Suppressor macrophage (primary cell): ENCODE measurements around the gene RAB11FIP5.

ENCODE experiments used
- DNase-seq, 4 experiments: peaks; one replicate each; pipeline ENCODE4 v3.0.0-alpha.2; 2020 to 2022

The RAB11FIP5 gene

DNA sequence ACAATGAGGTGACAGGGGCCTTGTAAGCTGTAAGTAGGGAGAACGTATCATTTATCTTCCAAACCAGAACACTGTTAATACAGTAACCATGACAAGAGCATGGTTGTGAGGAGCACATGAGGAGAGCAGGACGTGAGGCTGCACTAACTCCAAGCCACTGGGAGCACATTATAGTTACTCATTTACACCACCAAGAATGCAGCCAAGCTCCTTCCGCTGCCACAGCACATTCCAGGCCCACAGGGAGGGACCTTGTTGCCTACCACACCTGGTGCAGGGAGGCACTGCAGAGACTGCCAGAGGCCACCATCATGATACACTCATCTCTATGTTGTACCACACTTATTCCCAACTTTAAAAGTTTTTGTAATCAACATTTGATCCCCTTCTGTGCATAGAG lies 27.8 kb downstream of the RAB11FIP5 start:
- DNase-seq = no peak

DNA sequence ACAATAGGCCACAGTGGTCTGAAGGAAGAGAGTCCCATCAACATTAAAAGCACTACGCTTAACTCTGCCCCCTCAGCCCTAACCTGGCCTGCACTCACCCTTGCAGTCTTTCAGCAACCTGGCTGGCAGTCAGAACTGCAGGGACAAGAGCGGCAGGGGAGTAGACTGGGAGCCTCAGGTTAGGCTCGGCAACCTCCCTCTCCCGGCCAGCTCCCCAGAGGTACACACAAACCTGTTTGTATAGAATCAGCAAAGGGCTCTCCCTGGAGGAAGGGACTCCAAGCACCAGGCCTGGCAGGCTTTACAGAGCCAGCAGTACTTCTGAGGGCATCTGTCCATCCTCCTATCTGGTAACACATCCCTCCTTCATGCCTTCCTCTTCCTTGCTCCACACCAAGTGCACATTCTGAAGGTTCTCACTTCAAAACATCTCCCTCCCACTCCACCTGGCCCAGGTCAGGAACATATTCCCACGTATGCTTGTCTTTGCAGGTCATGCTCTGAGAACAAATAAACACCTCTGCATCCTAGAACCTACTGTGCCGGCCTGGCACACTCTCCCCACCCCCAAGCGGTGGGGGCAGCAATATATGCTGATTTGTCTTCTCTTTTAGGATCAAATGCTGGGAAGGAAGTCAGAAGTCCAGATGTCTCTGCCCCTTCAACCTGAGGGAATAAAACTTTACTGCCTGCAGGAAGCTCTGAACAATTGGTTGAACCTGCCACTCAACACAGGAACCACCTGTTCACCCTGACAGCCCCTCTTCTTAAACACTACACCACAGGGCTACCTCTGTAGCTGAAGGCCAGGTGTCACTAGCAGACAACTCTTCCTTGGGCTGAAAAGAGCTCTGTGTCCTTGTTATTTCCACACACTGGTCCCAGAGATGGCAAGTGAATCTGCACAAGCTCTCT lies 28.6 kb downstream of the RAB11FIP5 start:
- no peak for DNase-seq

DNA sequence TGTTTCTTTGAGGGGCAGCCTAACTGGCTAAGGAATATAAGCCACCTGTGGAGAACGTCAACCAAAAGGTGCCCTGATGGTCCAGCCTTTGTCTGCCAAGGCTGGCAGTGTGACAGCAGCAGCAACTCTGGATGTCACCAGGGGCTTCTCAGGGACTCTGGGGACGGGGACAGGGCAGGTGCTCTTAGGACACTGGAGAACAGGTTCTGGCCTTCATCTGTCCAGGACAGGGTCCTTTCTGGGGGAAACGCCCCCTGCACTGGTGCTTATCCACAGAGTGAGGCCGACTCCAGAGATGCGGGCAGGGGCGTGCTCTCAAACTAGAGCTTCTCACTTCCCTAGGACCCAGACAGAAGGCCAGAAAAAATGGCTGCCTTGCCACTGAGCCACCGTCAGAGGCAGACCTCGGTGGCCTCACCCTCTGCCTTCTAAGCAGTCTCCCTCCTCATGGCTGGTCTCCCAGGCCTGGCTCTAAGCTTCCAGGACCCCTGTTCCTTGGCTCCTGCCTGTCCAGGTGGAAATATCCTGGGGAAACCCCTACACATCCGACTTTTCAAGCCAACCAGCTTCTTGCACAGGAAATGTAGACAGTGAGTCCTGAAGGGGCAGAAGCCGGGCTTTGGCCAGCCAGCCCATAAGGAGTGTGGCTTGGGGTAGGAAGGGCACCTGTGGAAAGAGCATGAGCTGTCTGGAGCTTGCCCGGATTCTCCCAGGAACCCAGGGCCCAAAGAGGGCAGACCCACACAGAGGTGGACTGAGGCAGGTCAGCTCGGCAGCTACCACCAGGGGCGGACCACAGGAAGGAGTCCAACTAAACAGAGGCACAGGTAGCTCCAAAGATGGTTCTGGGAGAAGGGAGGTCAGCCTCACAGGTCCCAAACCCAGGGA lies 30.0 kb downstream of the RAB11FIP5 start:
- no peak for DNase-seq

DNA sequence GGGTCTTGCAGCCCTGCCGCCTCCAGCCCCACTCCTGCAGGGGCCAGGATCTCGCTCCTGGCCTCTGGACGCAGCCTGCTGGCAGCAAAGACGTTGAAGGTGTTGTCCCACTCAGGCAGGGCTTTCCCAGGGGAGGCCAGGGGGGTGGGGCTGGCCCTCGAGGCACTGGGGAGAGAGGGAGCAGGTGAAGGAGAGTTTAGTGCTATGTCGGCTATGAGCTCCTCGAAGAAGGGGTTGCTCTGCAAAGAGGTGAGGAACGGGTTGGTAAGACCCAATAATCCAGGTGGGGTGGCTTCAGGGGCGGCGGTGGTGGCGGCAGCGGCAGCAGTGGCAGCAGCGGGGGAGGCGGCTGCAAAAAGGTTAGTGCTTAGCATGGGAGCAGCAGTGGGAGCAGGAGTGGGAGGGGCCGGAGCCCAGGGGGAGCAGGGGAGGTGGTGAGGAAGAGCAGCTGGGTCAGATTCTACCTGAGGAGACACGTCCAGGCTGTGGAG lies 31.5 kb downstream of the RAB11FIP5 start:
- no peak for DNase-seq

DNA sequence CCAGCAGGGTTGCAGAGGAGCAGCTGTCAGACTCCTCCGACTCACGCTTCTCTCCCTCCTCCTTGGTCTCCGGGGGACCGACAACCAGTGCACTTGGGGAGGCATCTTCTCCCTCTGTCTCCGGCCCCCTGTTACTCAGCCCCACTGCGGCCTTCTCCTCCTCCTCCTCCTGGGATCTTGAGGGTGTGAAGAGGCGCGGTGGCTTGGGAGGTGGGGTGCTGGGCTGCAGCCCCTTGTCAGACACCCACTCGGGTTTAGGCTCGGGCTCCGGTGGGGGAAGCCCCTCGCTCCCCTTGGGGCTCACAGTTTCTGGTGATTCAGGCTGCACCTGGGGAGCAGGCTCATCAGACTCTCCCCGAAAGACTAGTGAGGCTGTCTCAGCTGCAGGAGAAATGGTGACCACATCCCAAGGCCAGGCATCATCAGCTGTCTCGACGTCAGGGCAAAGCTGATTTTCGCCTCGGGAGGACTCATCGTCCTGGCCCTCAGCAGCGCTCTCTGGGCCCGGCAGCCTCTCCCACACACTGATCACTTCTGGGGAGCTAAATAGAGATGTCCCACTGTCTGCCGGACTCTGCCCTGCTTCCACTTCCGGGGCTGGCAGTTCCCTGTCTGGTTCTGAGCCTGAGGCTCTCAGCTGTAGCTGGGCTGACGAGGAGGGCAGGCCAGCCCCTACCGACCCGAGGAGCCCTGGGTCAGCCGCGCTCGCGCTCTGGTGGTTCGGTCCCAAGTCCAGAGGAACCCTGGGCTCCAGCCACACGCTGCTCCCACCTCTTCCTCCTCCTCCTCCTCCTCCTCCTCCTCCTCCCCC lies 32.2 kb downstream of the RAB11FIP5 start:
- DNase-seq = no peak

DNA sequence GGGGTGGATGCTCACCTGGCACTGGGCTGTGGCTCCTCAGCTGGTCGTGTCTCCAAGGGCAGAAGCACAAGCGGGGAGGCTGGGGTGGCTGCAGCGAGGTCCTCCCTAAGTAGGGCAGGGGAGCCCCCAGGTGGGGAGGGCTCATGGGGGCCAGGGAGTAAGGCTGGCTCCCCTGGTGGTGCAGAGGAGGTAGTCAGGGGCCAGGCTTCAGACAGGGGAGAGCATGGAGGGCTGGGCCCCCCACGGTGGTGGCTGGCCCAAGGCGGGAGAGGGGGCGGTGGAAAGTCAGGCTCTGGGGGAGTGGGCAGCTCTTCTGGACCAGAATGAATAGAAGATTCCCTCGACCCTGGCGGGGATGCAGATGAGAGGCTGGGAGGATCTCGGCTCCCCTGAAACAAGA lies 33.1 kb downstream of the RAB11FIP5 start:
- no peak for DNase-seq

DNA sequence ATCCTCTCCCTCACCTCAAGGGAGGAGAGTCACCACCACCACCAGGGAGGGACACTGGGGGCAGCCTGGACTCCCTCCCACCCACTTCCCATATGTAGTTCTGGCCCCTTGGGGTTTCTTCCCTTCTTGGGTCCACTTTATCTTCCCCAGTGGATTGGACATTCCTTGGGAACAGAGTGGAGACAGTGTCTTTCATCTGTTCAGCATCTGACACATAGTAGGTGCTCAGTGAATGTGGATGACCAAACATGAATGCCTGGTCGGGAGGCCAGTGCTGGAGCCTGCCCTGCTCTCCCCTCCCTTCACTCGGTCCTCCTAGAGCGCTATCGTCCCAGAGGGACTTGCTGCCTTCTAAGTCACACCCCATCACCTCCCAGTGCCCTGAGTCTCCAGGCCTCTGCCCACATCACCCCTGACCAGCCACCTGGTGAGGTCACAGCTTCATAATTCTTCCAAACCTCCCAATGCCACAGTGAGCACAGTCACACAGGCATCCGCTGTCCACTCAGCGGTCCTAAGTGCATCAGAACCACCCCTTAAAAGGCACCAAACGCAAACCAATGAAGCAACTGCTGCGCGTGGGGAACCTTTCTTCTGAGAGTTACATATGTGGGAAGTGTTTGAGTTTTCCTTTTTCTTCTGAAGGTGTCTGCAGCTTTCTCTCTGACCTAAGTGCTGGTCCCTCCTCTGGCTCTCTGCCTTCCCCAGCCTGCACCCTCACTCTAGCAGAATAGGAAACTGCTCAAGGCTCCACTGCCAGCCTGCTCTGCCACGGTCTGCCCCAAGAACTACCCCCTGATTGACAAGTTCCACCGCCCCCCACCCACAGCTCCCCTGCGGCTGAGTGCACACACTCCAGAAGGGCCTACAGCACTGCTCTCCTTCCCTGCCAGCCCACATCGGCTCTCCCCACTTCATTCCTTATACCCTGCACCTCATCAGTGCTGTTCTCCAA lies 34.0 kb downstream of the RAB11FIP5 start:
- DNase-seq = no peak

DNA sequence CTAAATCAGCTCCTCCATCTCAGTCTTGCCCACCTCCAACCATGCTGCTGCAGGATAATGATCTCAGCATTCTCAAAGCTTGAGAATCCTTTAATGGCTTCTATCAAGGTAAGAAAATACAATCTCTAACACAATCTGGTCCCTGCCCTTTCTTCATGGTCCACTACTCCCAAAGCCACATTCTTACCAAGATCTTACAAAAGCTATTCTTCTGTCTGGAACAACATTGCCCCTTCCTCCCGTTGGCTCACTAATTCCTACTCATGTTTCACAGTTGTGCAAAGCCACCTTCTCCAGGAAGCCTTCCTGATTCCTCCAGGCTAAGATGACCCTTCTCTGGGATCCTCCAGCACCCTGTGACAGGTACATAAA lies 35.3 kb downstream of the RAB11FIP5 start:
- no peak for DNase-seq

DNA sequence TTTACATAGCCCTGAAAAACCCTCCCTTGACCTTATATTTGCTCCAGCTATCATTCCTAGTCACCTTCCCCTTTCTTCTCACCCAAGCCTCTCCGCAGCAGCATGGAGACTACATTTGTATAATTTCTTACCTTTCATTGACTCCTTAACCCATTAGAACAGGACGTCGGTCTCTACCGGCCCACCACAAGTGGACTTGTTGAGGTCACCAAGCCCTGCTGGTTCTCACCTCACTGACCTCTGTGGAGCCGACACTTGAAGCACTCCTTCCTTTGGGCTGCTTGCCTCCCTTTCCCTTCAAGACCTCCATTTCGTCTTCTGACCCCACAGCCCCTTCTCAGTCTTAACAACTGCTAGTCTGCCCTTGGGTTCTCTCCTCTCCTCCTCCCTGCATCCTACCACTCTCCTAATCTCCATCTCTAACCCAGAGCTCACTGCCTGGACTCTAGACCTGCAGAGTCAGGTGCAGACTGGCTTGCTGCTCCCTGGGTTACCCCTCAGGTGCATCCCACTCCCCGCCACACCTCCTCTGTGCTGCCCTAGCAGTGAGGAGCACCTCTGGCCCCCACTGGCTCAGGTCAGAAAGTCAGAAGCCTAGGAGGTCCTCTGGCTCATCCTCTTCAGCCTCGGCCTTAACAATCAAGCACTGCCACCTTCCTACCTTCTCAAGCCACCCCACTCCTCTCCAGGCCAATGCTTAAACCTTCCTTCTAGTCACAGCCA lies 35.9 kb downstream of the RAB11FIP5 start:
- no peak for DNase-seq

DNA sequence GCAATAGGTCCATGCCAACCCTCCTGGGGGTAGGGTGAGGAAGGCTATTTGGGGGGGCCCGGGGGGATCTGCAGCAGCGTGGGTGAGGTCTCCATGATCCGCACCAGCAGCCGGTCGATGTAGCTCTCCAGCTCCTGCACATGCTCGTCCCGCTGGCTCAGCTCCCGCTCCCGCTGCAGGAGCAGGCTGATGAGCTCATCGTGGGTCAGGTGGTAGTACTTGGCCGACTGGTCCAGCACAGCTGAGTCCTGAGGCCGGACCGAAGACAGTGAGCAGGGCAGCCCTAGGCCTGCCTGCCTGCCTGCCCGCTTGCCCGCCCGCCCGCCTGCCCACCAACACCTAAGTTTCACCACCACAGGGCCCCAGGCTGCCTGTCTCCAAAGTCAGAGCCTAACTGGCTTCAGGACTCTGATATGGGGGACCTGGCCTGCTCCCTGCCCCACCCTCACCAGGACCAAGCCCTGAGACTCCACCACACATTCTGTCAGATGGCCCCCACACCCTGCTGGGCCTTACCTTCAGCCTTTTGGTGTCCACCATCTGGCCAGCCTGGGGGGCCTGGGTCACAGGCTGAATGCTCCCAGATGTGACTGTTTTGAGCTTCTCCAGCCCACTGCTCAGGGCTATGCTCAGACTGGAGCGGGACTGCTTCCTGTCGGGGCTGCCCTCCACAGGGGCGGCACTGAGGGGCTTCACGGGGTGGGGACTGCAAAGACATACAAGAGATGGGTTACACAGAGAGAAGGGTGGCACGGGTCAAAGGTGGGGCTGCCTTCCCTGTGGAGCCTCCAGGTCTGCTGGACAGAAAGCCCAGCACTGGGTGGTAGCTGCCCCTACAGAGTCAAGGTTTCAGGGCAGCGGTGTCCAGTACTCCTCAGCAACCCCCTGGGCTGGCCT lies 37.0 kb downstream of the RAB11FIP5 start:
- DNase-seq = no peak

DNA sequence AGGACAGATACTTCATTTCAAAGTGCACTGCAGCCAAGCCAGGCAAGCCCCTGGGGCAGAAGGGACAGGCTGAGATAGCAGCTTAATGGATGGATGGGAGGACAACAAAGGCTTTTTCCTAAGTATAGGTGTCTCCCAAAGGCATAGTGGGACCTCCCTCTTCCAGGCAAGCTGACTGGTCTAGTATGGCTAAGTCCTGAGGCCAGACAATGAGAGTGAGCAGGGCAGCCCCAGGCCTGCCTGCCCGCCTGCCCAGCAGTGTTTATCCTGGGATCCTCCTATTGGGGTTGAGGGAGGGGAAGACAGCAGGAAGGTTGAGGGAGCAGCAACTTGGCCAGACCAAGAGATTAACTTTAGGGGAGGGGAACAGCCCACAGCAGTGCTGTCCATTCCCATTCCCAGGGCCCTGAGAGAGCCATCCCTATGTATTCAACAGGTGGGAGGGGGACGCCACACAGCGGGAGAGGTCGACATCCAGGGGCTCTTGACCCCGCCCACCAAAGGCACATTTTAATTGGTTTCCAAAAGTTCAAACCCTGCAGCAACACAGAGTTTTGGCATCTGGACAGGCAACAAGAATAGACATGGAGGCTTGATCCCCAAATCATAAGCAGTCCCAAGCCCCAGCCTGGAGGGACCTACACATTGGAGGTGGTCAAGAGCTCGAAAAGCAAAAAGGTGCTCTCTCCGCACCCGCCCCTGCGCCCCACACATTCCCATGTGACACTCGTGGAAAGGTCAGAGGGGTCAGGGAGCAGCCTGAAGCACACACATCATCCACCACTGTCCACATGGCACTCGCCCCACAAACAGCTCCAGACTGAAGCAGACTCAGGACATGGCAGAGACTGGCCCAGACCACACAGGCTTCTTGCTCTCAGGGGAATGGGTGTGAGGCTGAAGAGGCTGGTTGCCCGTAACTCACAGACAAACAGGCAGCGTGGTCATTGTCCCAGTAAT lies 38.4 kb downstream of the RAB11FIP5 start:
- DNase-seq = no peak

DNA sequence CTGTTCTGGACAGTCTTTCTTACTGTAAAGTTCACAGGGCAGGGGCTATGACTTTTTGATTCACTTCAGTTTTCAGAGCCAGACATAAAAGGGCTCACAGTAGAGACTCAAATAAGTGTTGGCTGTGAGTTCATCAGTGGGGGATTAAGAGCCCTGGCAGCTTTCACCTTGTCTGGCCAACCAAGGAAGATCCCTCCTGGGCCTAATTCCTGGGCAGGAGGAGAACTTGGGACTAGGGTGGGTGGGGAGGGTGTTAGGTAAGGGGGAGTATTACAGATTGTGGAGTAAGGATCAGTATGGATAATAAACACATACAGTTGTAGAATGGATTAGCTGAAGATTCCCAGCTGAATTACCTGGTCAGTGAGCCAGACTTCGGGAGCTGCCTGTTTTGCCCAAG lies 40.3 kb downstream of the RAB11FIP5 start:
- DNase-seq = peak in 1 of 4 experiments; percentile 12

DNA sequence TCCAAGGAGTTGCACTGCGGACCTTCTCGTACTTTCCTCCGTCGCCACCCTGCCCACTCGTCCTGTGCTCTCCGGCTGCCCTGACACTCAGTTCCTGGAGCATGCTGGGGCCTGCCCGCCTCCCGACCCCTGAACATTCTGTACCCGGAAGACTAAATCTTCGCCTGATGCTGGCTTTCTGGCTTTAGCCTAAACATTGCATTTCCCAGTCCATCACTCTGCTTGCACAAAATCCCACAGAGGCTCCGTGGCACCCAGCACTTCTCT lies 40.7 kb downstream of the RAB11FIP5 start:
- peak in 3 of 4 experiments; percentile 17 to 43 (median 37) for DNase-seq

DNA sequence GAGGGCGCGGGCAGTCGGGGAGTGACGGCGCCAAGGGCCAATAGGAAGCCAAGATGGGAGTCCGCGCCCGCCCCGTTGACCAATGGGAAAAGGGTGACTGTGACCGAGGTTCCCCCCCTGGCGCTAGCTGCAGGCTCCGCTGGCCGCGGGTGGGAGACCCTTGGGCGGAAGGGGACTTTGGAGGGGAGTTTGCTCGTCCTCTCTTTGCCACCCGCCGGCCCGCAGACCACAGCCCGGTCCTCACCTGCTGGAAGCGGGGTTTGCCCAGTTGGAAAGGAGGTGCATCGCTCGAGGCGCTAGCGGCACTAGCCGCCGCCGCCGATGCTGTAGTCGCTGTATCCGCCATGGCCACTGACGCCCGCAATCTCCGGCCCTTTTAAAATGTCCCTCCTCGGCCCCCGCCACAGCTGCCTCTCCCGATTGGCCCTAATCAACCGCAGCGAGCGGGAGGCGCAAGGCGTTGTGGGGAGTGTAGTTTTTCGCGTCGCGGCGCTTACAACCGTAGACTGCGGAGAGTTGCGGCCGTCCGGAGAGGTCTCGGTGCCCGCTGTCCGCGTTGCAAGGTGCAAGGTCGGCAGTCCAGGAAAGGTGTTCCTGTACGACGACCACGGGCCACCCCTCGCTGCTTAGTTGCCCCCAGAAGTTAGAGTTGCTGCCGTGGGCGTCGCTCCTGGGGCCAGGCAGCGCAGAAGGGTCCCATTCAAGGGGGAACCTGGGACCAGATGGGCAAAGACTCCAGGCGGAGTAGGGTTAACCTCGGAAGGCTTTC lies 41.2 kb downstream of the RAB11FIP5 start, which contains the start of gene SFXN5:
Gene SFXN5, minus strand, starts transcription at position 353 of the 769 bp plus-strand sequence. Its CDS starts 7 bp downstream, at position 346.
- DNase-seq = peak; percentile 98 to 99 (median 98)

DNA sequence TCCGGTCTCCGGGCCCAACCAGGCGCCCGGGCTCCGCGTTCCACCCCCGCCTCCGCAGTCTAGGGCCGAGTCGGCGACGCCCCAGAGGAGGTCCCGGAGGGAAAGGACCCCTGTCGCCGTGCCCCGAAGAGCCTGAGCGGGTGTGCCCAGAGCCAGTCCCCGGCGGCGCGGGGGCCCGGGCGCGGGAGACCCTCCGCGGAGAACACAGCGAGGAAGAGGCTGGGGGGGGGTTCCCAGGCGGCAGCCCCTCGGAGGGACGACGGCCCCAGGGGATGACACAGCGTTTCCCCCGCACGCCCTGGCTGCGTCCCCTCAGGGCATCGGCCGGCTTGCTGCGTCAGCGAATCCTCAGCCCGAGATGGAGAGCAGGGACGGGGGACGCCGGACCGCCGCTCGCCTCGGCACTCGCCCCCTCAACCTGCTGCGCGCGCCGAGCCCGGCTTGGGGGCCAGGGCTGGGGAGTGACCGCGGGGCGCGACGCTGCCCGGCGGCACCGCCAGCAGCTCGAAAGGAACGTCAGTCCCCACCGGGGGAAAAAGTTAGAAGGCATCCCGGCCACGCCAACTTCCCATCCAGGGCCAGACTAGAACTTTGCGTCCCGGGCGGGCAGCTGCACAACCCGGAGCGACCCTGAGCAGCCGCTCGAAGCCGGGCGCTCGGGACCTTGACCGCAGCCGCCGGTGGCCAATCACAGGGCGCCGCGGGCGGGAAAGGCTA lies 41.9 kb downstream of the RAB11FIP5 start:
- DNase-seq = peak; percentile 17 to 65 (median 53)

DNA sequence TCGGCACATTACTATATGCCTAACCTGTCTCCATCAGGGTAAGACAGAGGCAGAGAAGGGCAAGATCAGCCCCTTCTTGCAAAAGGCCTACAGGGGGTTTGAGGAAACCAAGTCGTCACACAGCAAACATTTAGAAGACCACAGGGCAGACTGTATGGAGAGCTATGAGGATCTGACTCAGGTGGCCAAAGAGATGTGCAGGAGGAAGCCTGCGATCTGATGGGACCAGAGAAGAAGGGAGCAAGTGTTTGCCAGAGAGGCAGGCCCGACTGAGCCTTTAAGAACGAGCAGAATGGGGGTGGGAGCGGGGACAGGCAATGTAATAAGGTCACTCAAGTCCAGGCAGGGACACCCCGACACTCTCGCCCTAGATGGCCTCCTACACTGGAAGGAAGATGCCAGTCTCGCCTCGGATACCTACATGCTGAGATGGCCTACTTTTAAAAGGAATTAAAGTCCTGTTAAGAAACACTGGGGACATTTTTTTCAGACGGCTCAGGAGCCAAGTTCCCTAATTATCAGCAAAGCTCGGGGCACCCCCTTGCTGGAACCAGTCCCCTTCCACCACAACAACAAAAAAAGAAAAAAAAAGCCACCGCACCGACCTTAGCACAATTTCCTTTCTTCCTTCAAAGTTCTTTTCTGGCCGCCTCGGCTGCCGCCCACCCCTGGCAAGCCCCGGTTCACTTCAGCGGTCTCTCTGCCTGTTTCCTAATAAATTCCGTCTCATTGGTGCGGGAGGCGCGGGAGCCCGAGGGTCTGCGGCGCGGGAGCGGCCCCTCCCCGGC lies 42.7 kb downstream of the RAB11FIP5 start:
- peak; percentile 36 to 63 (median 58) for DNase-seq
